ENCODE data around the gene RMRP.

RMRP gene

GRCh38 chr9:35686222-35687203 lies 28.7 kb upstream of the RMRP start:
- DNase-seq (ENCODE audit: low read depth in 2 of 2): no peak

GRCh38 chr9:35685506-35685905 lies 27.7 kb upstream of the RMRP start:
- no peak for DNase-seq (ENCODE audit: low read depth in 2 of 2)

DNA sequence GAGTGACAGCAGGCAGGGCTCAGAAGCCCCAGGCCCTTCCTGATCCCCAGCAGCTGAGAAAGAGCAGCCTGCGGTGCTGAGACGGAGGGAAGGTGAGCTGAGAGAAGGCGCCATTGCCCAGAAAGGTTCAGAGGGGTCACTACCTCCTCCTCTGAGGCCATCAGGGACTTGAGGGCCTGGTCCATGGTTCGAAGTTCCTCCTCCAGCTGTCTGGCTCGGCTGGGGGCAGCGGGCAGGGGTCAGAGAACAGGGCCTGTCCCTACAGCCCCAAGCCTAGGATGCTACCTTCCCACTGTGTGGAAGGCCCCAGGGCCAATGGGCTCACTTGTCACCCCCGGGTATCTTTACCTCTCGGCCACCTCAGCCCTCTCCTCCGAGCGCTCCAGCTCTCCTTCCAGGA lies 27.1 kb upstream of the RMRP start:
- no peak for DNase-seq (ENCODE audit: low read depth in 2 of 2)

DNA sequence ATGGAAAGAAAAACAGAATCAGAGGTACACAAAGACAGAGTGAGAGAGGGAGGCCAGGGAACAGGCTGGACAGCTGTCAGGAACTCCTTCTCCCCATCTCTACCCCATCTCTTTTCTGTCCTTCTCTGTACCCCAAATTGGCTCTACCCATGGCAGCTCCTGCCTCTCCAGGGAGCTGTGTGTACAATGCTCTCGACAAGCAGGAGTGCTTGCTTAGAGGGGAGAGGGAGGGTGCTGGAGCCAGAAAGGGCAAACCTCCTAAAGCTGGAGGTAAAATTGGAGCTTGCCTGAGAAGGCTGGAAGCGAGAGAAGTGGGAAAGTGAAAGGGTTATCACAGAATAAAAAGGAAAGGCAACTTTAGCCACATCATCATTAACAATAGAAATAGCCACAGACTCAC lies 25.5 kb upstream of the RMRP start:
- no peak for DNase-seq (ENCODE audit: low read depth in 2 of 2)

- DNase-seq (ENCODE audit: low read depth in 2 of 2): no peak
Measured at GRCh38 chr9:35682520-35683315, 24.9 kb upstream of the RMRP start.

DNA sequence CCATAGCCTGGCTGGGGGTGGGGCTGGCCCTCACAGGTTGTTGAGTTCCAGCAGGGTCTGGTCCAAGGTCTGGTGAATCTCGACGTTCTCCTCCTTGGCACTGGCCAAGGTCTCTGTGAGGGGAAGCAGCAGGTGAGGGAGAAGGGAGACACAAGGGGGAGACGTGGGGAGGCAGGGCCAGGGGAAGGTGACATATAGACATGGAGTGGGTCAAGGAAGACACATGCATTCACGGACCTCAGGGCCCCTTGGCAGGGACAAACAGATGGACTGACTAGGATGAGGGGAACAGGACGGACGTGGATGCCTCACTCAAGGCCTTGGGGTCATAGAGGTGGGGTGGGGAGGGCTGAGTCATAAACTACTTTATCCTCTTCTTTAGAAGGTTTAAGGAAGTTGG lies 24.2 kb upstream of the RMRP start:
- DNase-seq (ENCODE audit: low read depth in 2 of 2): no peak

DNA sequence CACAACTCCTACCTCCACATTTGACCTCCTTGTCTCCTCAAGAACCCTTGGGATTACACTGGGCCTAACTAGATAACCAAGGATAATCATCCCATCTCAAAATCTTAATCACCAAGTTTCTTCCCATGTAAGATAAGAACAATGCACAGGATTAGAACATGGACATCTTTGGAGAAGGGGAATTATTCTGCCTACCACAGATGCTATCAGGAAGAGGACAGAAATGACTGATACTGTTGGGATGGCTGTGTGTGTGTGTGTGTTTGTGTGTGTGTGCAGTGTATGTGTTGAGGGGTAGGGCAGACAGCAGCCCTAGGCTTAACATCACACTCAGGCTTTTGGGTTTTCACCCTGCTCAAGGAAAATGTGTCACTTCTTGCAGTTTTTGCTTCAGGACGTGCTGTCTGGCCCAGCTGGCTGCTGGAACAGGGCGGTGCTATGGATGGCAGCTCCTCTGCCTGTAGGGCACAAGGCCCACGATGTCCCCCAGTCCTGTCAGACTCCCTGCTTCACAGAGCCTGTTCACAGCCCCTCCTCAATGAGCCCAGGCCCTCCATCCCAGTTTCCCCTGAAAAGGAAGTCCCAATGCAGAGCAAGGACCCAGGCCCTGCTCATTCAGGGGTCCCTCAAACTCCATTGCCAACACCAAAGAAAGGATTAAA lies 23.7 kb upstream of the RMRP start:
- no peak for DNase-seq (ENCODE audit: low read depth in 2 of 2)

DNA sequence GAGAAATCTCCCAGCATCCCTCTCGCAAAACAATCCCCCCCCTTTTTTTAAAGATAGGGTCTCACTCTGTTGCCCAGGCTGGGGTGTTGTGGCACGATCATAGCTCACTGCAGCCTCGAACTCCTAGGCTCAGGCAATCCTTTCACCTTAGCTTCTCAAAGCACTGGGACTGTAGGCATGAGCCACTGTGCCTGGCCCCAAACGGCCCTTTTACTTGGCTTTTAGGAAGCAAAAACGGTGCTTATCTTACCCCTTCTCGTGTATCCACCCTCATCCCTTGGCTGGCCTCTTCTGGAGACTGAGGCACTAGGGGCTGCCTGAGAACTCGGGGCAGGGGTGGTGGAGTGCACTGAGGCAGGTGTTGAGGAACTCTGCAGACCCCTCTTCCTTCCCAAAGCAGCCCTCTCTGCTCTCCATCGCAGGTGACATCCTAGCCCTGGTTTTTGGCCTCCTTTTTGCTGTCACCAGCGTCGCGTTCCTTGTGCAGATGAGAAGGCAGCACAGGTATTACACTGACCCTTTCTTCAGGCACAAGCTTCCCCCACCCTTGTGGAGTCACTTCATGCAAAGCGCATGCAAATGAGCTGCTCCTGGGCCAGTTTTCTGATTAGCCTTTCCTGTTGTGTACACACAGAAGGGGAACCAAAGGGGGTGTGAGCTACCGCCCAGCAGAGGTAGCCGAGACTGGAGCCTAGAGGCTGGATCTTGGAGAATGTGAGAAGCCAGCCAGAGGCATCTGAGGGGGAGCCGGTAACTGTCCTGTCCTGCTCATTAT lies 22.7 kb upstream of the RMRP start:
- no peak for DNase-seq (ENCODE audit: low read depth in 2 of 2)

- no peak for DNase-seq (ENCODE audit: low read depth in 2 of 2)
Measured at GRCh38 chr9:35679766-35680330, 22.0 kb upstream of the RMRP start.

- DNase-seq (ENCODE audit: low read depth in 2 of 2): no peak
Measured at GRCh38 chr9:35679091-35679490, 21.3 kb upstream of the RMRP start.

DNA sequence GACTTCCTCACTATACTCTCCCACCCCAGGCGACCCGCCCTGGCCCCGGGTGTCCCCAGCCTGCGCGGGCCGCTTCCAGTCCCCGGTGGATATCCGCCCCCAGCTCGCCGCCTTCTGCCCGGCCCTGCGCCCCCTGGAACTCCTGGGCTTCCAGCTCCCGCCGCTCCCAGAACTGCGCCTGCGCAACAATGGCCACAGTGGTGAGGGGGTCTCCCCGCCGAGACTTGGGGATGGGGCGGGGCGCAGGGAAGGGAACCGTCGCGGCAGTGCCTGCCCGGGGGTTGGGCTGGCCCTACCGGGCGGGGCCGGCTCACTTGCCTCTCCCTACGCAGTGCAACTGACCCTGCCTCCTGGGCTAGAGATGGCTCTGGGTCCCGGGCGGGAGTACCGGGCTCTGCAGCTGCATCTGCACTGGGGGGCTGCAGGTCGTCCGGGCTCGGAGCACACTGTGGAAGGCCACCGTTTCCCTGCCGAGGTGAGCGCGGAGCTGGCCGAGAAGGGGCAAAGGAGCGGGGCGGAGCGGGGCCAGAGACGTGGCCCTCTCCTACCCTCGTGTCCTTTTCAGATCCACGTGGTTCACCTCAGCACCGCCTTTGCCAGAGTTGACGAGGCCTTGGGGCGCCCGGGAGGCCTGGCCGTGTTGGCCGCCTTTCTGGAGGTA lies 18.0 kb upstream of the RMRP start:
- DNase-seq (ENCODE audit: low read depth in 2 of 2): no peak

- no peak for DNase-seq (ENCODE audit: low read depth in 2 of 2)
Measured at GRCh38 chr9:35675204-35675603, 17.4 kb upstream of the RMRP start.

- DNase-seq (ENCODE audit: low read depth in 2 of 2): no peak
Measured at GRCh38 chr9:35674025-35674361, 16.2 kb upstream of the RMRP start.

GRCh38 chr9:35673132-35674024 lies 15.6 kb upstream of the RMRP start, which contains the start of gene CA9:
Gene CA9, plus strand, starts transcription at chr9:35673928. Its CDS starts 32 bp downstream, at chr9:35673960.
- no peak for DNase-seq (ENCODE audit: low read depth in 2 of 2)

GRCh38 chr9:35669331-35670145 lies 11.7 kb upstream of the RMRP start:
- no peak for DNase-seq (ENCODE audit: low read depth in 2 of 2)

- no peak for DNase-seq (ENCODE audit: low read depth in 2 of 2)
Measured at GRCh38 chr9:35667939-35668338, 10.1 kb upstream of the RMRP start.

- DNase-seq (ENCODE audit: low read depth in 2 of 2): no peak
Measured at GRCh38 chr9:35666549-35666948, 8.7 kb upstream of the RMRP start.

DNA sequence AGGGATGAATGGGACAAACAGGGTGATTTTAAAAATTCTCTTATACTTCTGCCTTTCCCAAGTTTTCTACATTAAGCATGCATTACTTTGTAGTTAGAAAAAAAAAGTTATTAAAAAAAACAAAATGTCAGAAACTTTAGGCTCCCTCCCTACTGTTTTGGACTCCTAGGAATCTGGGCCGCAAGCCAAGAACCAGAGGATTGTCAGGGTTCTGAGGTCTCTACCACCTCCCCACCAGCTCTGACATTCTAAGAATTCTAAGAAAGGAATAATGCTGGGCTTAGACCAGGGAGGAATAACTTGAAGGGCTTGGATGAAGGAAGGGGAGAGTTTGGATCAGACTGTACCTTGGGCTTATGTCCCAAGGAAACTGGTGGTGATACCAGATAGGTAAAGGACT lies 8.2 kb upstream of the RMRP start:
- DNase-seq (ENCODE audit: low read depth in 2 of 2): no peak

DNA sequence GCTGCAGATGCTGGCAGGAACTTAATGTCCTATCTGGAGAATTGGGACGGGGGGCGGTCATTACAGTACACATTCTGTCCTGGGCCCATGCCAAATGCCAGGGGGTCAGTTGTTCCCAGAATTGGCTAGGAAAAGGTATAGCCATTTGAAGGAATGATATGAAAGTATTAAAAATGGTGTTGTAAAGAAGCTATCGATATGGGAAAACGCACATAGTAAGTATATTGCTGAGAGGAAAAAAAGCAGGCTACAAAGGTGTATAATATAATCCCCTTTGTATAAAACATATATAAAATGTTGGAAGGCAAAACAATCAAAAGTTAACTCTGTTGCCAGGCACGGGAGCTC lies 7.6 kb upstream of the RMRP start:
- DNase-seq (ENCODE audit: low read depth in 2 of 2): no peak

Measured in fibroblast of skin of left biceps (primary cell).